Nephron progenitor cell (in vitro differentiated cells): Measurements from ENCODE around the gene RPS6KB1.
A peak's percentile ranks its signal among the peaks of the same experiment; 100 is the strongest.

Experiments
- DNase-seq: peaks from one replicate; pipeline ENCODE4 v3.0.0; 2021
- H3K27ac Mint-ChIP-seq: 2 replicates; pipeline ENCODE4 v1.8.0; 2021; ENCODE audit warnings: mild to moderate bottlenecking, moderate library complexity, mixed read lengths
- H3K27me3 Mint-ChIP-seq: 2 replicates; pipeline ENCODE4 v1.8.0; 2021; ENCODE audit warnings: mild to moderate bottlenecking, low read depth, mixed read lengths; ENCODE audit not compliant: poor library complexity
- H3K36me3 Mint-ChIP-seq: 2 replicates; pipeline ENCODE4 v1.8.0; 2021; ENCODE audit warnings: low read depth, mixed read lengths
- H3K4me1 Mint-ChIP-seq: 2 replicates; pipeline ENCODE4 v1.8.0; 2021; ENCODE audit warnings: mixed read lengths
- H3K4me3 Mint-ChIP-seq: 2 replicates; pipeline ENCODE4 v1.8.0; 2021; ENCODE audit warnings: mild to moderate bottlenecking, moderate library complexity, mixed read lengths
- H3K9me3 Mint-ChIP-seq: 2 replicates; pipeline ENCODE4 v1.8.0; 2021; ENCODE audit warnings: mild to moderate bottlenecking, moderate library complexity, mixed read lengths
- TF ChIP-seq, protein P1 (sequence below): fragments of 200-600 bp; sonication (generic); IDR thresholded peaks from 2 replicates; pipeline ENCODE4 v1.5.0; 2021; ENCODE audit warnings: antibody characterized with exemption

RPS6KB1 gene

DNA sequence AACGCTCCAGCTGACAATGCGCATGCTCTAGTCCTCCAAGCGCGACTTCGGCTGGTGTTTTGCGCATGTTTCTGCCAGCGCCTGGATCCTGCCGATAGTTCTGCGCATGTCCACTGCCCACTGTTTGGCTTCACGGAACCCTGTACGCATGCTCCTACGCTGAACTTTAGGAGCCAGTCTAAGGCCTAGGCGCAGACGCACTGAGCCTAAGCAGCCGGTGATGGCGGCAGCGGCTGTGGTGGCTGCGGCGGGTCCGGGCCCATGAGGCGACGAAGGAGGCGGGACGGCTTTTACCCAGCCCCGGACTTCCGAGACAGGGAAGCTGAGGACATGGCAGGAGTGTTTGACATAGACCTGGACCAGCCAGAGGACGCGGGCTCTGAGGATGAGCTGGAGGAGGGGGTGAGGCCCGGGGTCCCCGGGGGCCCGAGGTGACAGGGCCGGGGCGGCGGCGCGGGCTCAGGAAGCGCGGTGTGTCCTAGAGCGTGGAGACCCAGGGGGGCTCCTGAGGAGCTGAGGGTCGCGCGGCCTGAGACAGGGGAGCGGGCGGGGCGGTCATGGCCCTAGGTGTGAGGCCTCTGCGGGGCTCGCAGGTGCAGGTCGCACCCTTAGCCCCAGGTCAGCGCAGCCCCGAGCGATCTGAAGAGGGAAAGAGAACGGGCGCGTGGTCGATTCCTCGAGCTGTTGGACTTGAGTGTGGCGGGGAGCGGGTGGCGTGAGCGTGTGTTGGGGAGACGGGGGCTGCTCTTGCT, at the start of gene RPS6KB1, which contains the start of gene TUBD1:
RPS6KB1 (plus strand) TSS at position 198 of the 752 bp plus-strand sequence; CDS start at position 262, 64 bp downstream.
TUBD1 (minus strand) TSS at position 20 of the 752 bp plus-strand sequence. CDS start 1,941 bp downstream, outside the sequence.
- TF ChIP-seq, protein P1, sequence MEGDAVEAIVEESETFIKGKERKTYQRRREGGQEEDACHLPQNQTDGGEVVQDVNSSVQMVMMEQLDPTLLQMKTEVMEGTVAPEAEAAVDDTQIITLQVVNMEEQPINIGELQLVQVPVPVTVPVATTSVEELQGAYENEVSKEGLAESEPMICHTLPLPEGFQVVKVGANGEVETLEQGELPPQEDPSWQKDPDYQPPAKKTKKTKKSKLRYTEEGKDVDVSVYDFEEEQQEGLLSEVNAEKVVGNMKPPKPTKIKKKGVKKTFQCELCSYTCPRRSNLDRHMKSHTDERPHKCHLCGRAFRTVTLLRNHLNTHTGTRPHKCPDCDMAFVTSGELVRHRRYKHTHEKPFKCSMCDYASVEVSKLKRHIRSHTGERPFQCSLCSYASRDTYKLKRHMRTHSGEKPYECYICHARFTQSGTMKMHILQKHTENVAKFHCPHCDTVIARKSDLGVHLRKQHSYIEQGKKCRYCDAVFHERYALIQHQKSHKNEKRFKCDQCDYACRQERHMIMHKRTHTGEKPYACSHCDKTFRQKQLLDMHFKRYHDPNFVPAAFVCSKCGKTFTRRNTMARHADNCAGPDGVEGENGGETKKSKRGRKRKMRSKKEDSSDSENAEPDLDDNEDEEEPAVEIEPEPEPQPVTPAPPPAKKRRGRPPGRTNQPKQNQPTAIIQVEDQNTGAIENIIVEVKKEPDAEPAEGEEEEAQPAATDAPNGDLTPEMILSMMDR, result no peak
- peak within 1 kb of the TSS; percentile 97 for H3K27ac Mint-ChIP-seq
- H3K9me3 Mint-ChIP-seq, result no peaks in the 10 kb centered on the region
- H3K36me3 Mint-ChIP-seq, result peaks cover 19% of the 10 kb centered on the region
- H3K27me3 Mint-ChIP-seq, result no peaks in the 10 kb centered on the region
- peak within 1 kb of the TSS; percentile 97 for H3K4me3 Mint-ChIP-seq
- peak; percentile 95 for DNase-seq
- peaks cover 33% of the 10 kb centered on the region for H3K4me1 Mint-ChIP-seq

DNA sequence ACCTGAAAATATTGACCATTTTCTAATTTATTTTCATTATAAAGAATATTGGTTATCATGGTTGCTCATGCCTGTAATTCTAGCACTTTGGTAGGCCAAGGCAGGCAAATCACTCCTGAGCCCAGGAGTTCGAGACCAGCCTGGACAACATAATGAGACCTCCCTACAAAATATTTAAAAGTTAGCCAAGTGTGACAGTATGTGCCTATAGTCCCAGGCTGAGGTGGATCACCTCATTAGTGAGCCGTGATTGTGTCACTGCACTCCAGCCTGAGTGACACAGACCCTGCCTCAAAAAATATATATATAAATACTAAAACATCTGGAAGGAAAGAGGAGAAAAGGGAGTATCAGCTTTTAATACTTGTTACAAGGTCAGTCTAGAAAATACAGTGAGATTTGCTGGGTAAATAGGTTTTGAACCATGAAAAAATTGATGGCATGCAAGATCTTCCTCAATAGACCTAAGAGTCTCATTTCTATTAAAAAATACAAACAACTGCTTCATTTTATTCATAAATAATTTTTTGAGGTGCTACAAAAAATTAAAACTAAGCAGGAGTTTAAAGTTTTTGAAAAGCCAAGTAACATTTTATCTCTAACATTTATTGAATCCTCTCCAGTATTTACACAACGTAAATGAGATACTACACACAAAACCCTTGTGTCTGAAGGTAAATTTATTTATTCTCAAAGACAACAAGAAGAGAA, 47.9 kb upstream of the RPS6KB1 start:
- Mint-ChIP-seq H3K27ac (no peak overlapping the region), H3K36me3 (peaks cover 19% of the 10 kb centered on the region), H3K4me1 (peaks cover 56% of the 10 kb centered on the region), H3K9me3 (no peaks in the 10 kb centered on the region), H3K27me3 (peaks cover 2% of the 10 kb centered on the region), H3K4me3 (no peak overlapping the region)
- TF ChIP-seq, protein P1, result no peak
- no peak for DNase-seq

DNA sequence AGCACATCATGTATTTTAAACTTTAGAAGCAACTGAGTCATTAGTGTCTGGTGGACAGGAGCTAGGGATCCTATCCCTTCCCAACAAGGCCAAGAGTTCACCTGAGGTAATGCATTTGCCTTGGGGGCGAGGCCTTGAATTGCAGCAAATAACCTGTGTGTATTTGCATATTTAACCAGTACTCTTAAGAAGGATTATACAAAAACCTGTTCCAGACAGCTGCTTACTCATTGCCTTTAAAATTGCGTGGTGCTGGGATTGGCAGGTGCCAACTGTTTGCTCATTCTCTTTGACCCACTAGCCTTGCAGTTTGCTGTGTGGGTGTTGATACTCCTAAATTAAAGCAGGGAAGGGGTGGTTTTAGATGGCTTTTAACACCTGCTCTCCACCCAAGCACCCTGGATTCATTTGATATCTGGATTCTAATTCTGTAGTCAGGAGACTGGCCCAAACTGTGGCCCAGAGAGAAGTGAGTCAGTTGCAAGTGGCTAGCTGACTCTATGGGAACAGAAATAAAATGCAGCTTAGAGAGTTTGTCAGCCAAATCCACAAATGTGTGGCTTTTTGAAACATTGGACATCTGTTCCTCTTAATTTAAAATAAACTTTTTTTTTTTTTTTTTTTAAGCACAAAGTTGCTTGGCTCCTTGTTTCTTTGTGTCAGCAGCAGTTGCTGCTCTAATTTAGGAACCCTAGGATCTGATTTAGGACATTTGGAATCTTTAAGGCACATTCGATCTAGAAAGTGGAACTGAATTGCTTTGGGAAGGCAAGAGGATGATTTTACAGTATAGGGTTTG, 47.1 kb upstream of the RPS6KB1 start:
- Mint-ChIP-seq H3K27ac (peak overlapping the region; percentile 80), H3K4me3 (no peak overlapping the region), H3K9me3 (no peaks in the 10 kb centered on the region), H3K36me3 (peaks cover 19% of the 10 kb centered on the region), H3K27me3 (peaks cover 2% of the 10 kb centered on the region), H3K4me1 (peaks cover 49% of the 10 kb centered on the region)
- TF ChIP-seq, protein P1, result no peak
- no peak for DNase-seq

DNA sequence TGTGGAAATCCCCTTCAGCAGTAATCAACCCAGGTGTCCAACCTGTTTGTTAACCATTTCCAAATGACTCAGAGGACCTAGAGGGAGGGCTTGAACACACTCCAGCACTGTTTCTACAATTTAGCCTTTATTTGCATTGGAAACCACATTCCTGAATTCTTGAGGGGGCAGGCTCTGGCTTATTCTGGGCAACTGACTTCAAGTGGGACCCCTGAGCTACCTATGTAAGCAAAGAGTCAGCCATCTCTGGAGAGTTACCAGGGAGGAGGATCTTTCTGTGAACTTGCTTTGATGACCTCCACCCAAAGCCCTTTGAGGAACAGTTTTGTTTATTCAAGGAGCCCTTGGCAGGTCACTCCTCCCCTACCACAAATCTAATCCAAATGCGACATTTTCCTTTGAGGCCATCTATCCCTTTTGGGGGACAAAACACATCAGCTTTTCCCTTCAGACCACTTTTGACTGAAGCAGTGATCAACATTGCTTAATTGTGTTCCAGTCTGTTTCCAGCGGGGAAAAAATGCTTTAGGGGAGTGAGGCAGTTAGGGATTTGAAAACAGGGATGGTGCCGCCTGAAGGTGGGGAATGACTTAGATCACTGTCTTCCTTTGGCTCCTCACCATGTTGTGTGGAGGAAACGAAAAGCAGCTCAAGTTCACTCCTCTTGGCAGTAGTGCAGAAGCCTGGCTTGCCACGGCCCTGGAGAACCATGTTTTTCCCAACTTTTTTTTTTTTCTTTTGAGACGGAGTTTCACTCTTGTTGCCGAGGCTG, 46.3 kb upstream of the RPS6KB1 start:
- Mint-ChIP-seq H3K4me1 (peaks cover 41% of the 10 kb centered on the region), H3K27me3 (peaks cover 2% of the 10 kb centered on the region), H3K9me3 (no peaks in the 10 kb centered on the region), H3K36me3 (peaks cover 12% of the 10 kb centered on the region), H3K4me3 (no peak overlapping the region), H3K27ac (peak overlapping the region; percentile 91)
- TF ChIP-seq, protein P1, result no peak
- no peak for DNase-seq

DNA sequence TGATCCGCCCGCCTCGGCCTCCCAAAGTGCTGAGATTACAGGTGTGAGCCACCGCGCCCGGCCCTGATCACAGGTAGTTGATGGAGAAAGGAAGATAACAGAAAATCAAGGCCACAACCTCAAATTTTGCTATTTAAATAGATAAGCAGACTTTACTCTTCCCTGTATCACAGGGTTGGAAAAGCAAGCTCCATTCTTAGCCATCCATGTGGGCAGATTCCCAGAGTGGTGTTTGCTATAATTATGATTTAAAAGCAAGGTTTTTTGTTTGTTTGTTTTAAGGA, 44.6 kb upstream of the RPS6KB1 start:
- no peak overlapping the region for H3K4me3 Mint-ChIP-seq
- H3K36me3 Mint-ChIP-seq, result peaks cover under 1% of the 10 kb centered on the region
- no peak for DNase-seq
- H3K27ac Mint-ChIP-seq, result no peak overlapping the region
- peaks cover 47% of the 10 kb centered on the region for H3K4me1 Mint-ChIP-seq
- TF ChIP-seq, protein P1, result no peak
- no peaks in the 10 kb centered on the region for H3K9me3 Mint-ChIP-seq
- peaks cover 2% of the 10 kb centered on the region for H3K27me3 Mint-ChIP-seq
